HK-2 (cell line): ENCODE results near the gene ALG1.

Experiments used
- DNase-seq: peaks from one replicate; pipeline ENCODE4 v3.0.0-alpha.2; 2018; ENCODE audit not compliant: unreplicated experiment

ALG1 gene

GRCh38 chr16:5045499-5046115 lies 26.0 kb upstream of the ALG1 start:
- DNase-seq: no peak

- DNase-seq: no peak
Observed at GRCh38 chr16:5046914-5047313, 24.7 kb upstream of the ALG1 start.

- DNase-seq: no peak
Observed at GRCh38 chr16:5054876-5055865, 16.5 kb upstream of the ALG1 start.

GRCh38 chr16:5056352-5056751 lies 15.3 kb upstream of the ALG1 start:
- no peak for DNase-seq

- DNase-seq: no peak
Observed at GRCh38 chr16:5058476-5058875, 13.2 kb upstream of the ALG1 start.

GRCh38 chr16:5059386-5060072 lies 12.1 kb upstream of the ALG1 start:
- no peak for DNase-seq

- DNase-seq: no peak
Observed at GRCh38 chr16:5060073-5060641, 11.5 kb upstream of the ALG1 start.

GRCh38 chr16:5062051-5062450 lies 9.6 kb upstream of the ALG1 start:
- DNase-seq: no peak

GRCh38 chr16:5062790-5063765 lies 8.6 kb upstream of the ALG1 start:
- DNase-seq: no peak

GRCh38 chr16:5064915-5065314 lies 6.7 kb upstream of the ALG1 start:
- no peak for DNase-seq

- no peak for DNase-seq
Observed at GRCh38 chr16:5065326-5065725, 6.3 kb upstream of the ALG1 start.

- no peak for DNase-seq
Observed at GRCh38 chr16:5065813-5066212, 5.8 kb upstream of the ALG1 start, which contains the start of gene C16orf89. Gene C16orf89, minus strand, starts transcription at chr16:5065956. Its CDS starts 48 bp downstream, at chr16:5065908.

- DNase-seq: no peak
Observed at GRCh38 chr16:5066511-5066910, 5.1 kb upstream of the ALG1 start.

GRCh38 chr16:5069048-5069447 lies 2.6 kb upstream of the ALG1 start:
- no peak for DNase-seq

GRCh38 chr16:5069854-5070253 lies 1.8 kb upstream of the ALG1 start:
- DNase-seq: no peak

GRCh38 chr16:5070431-5071186 lies 1.0 kb upstream of the ALG1 start:
- DNase-seq: no peak

- DNase-seq: no peak
Observed at GRCh38 chr16:5071341-5071680, 332 bp upstream of the ALG1 start.

GRCh38 chr16:5072334-5073278 lies 963 bp downstream of the ALG1 start:
- DNase-seq: no peak

GRCh38 chr16:5073279-5073629 lies 1.6 kb downstream of the ALG1 start:
- DNase-seq: no peak
